HG02970 (cell line): Measurements from ENCODE around the gene LCNL1.

Experiments used
- ATAC-seq: cut with Tn5 transposase; IDR thresholded peaks from one replicate; pipeline ENCODE4 v1.9.1; 2021; ENCODE audit warnings: mild to moderate bottlenecking, moderate library complexity, moderate number of reproducible peaks; ENCODE audit not compliant: unreplicated experiment, low FRiP score

Gene LCNL1

GRCh38 chr9:136973618-136974617, 8.9 kb upstream of the LCNL1 start:
- ATAC-seq = no peak

GRCh38 chr9:136974817-136975535, 7.8 kb upstream of the LCNL1 start:
- no peak for ATAC-seq

- no peak for ATAC-seq
Measured at GRCh38 chr9:136975644-136976043, 7.1 kb upstream of the LCNL1 start.

GRCh38 chr9:136977223-136977622, 5.6 kb upstream of the LCNL1 start, which contains the start of gene PTGDS:
Gene PTGDS, plus strand, starts transcription at chr9:136977504. Its CDS starts 75 bp downstream, at chr9:136977579.
- ATAC-seq = no peak

- no peak for ATAC-seq
Measured at GRCh38 chr9:136977649-136978072, 5.1 kb upstream of the LCNL1 start.

GRCh38 chr9:136978073-136978864, 4.5 kb upstream of the LCNL1 start:
- ATAC-seq = no peak

- ATAC-seq = no peak
Measured at GRCh38 chr9:136978865-136979544, 3.8 kb upstream of the LCNL1 start.

- no peak for ATAC-seq
Measured at GRCh38 chr9:136979769-136980587, 2.8 kb upstream of the LCNL1 start.

GRCh38 chr9:136980669-136981478, 1.9 kb upstream of the LCNL1 start:
- ATAC-seq = no peak

- ATAC-seq = no peak
Measured at GRCh38 chr9:136981588-136982231, 1.1 kb upstream of the LCNL1 start.

- ATAC-seq = no peak
Measured at GRCh38 chr9:136983167-136983566, 374 bp downstream of the LCNL1 start.

GRCh38 chr9:136983656-136984314, 992 bp downstream of the LCNL1 start:
- ATAC-seq = no peak

- no peak for ATAC-seq
Measured at GRCh38 chr9:136984464-136985026, 1.8 kb downstream of the LCNL1 start.

GRCh38 chr9:136985027-136985602, 2.3 kb downstream of the LCNL1 start:
- ATAC-seq = no peak

- ATAC-seq = no peak
Measured at GRCh38 chr9:136985853-136986252, 3.1 kb downstream of the LCNL1 start.

- ATAC-seq = no peak
Measured at GRCh38 chr9:136988872-136989271, 6.1 kb downstream of the LCNL1 start.
